Measurements from ENCODE around the gene GGNBP2.

GRCh38 chr17:36529121-36529520, 15.6 kb upstream of the GGNBP2 start:
- TF ChIP-seq CTCF (IDR thresholded peaks at IDR 0.05; ENCODE audit: low read depth, low read length, poor library complexity, severe bottlenecking) (no peak), EZH2phosphoT487 (IDR thresholded peaks at IDR 0.05; ENCODE audit: borderline replicate concordance, low read length) (no peak)

All from DOHH2 (cell line).